HuH-7 (cell line): ENCODE data around the gene CSTF3.

Experiments used
- DNase-seq: peaks from one replicate; pipeline ENCODE4 v3.0.0; 2011; ENCODE audit warnings: low spot score

The CSTF3 gene

GRCh38 chr11:33040862-33041453 is 120.3 kb downstream of the CSTF3 start:
- DNase-seq: no peak

DNA sequence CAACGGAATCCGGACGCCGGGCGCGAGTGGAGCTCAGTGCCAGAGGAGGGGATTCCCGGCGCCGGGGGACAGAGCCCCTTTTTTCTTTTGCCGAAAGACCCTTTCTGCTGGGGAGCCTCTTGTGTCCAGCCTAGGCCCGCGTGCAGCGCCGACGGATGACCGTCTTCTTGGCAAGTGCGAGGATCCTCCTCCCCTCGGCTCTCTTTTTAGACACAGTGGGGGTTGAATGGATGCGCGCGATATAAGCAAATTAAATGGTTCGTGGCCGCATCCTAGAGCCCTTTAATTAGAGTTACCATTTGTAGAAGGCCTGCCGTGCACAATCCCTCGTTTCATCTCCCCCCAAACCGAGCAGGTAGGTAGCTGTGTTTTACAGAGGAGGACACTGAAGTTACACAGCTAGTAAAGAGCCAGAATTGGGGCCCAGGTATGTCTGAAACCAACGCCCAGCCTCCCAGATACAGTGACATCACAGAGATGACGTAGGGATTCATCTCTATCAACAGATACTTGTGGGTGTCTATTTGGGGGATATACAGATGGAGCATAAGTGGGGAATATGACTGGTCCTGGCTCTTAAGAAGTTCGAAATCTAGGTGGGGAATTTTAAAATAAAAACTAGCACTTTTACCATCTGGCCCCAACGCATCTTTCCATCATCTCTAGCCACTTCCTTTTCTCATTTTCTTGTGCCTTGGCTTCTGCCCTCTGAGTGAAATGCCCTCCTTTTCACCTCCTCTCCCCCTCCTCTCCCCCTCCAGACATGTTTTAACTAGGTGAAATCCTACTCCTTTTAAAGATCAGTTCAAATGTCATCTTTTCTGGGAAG is 121.0 kb downstream of the CSTF3 start:
- DNase-seq: no peak

DNA sequence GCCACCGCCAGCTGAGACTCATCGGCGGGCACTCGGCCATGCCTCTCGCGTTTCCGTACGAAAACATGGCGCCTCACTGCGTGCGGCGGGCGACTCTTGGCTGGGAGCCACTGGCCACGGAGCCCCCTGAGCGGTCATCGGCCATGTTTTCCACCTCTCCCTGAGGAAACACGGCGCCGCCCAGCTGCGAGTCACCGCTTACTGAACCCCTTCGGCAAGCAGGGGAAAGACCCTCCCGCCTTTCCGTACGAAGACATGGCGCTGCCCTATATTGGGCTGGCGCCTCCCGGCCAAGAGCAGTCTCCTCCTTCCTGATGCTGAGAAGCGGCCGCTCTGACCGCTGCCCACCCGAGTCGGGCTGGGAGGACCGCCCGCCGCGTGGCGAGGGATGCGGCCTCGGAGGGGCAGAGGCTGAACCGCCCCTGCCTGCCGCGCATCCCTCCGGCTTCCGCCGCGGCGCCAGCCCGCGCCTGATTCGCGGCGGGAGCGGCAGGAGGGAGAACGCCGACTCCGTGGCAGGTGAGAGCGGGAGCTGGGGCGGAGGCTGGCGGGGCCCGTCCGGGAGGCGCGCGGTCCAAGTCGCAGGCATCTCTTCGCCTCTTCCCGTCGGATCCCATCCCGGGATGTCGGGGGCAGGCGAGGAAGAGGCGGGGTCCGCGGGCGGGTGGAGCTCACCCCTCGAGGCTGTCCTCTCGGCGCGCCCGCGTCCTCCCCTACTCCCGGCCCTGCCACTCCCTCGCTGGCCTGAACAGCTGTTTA is 121.8 kb downstream of the CSTF3 start, which contains the start of gene TCP11L1:
Gene TCP11L1, plus strand, starts transcription at position 299 of the 759 bp plus-strand sequence. CDS start 4,202 bp downstream, outside the sequence.
- DNase-seq: peak; percentile 53

DNA sequence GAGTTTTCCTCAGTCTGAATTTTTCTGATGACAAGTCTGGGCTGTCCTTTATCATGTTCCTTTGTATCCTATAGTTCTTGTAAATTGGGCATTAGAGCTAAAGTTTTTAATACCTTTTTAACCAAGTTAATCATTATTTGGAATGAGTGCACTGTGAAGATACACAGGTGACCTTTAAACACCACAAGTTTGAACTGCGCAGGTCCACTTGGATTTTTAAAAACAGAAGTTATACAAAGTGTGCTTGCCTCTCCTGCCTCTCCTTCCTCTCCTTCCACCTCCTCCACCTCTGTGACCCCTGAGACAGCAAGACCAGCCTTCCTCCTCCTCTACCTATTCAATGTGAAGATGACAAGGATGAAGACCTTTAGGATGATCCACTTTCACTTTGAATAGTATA is 126.3 kb downstream of the CSTF3 start:
- no peak for DNase-seq
